Measurements from ENCODE around the gene ARHGAP30. TPM values are rescaled to one million over a fixed set of nuclear protein-coding genes. Genes with fewer than 3 reads are reported as not detected.
"Not testable (repeated sequence)": the region's sequence is repeated elsewhere in the genome, so short reads cannot be mapped to it uniquely, and the experiment has no call there.

ARHGAP30 gene
- 0.12 and 0.23 TPM in 2 replicates for total RNA-seq (2014; rRNA removed; shearing (Covaris generic))

DNA sequence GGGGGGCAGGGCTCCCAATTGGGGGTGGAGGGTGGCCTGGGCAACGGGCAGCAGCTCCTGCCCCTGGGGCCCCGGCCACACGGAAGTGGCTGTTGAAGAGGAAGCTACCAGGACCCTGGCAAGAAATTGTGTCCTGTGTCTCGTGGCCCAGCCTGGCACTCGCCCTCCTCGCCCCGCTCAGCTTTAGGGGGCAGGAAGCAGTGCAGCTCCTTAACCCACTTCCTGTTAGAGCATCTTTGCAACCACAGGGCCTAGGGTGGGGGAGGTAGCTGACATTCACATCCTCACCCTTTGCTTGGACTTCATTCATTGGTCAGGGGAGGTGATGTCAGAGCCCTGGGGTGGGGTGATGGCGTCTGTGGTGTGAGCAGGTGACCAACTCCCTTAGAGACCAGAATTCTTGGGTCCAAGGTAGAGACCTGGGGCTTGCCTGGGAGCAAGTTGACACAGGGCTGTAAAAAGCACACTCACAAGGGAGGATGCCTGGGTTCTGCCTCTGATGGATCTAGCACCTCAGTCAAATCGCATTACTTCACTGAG, at the start of gene ARHGAP30:
Gene ARHGAP30 (minus strand): TSS at position 161 of the 540 bp plus-strand sequence. CDS start 267 bp downstream, outside the sequence.
- no peak within 1 kb of the TSS for H3K27ac ChIP-seq
- no peaks in the 10 kb centered on the region for H3K27me3 ChIP-seq
- no peak within 1 kb of the TSS for H3K4me3 ChIP-seq
- no peaks in the 10 kb centered on the region for H3K36me3 ChIP-seq
- H3K4me1 ChIP-seq = peaks cover 4% of the 10 kb centered on the region; the same call in 1 of the 2 replicates
- peak; percentile 16 to 21 for DNase-seq
- H3K9me3 ChIP-seq (replicated peaks) = no peaks in the 10 kb centered on the region

- H3K27ac ChIP-seq = peak within 1 kb of the TSS; percentile 76
- H3K36me3 ChIP-seq = peaks cover 30% of the 10 kb centered on the region
- H3K4me3 ChIP-seq = peak within 1 kb of the TSS; percentile 96
- no peaks in the 10 kb centered on the region; the same call in 1 of the 2 replicates for H3K4me1 ChIP-seq
- H3K27me3 ChIP-seq = no peaks in the 10 kb centered on the region
- H3K9me3 ChIP-seq (replicated peaks) = no peaks in the 10 kb centered on the region
- DNase-seq = peak; percentile 79 to 82
Measured at GRCh38 chr1:161117759-161118581, 48.3 kb upstream of the ARHGAP30 start, which contains the start of the genes NIT1 and PFDN2. Gene NIT1, plus strand, starts transcription at chr1:161118105. Its CDS starts 72 bp downstream, at chr1:161118177. Gene PFDN2, minus strand, starts transcription at chr1:161118037. Its CDS starts 11 bp downstream, at chr1:161118026.

DNA sequence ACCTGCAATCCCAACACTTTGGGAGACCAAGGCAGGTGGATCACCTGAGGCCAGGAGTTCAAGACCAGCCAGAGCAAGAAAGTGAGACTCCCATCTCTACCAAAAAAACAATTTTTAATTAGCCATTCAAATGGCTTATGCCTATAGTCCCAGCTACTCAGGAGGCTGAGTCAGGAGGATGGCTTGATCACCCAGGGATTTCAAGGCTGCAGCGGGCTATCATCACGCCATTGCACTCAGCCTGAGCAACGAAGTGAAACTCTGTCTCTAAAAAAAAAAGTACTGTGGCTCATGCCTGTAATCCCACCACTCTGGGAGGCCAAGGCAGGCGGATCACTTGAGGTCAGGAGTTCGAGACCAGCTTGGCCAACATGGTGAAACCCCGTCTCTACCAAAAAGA, 46.3 kb upstream of the ARHGAP30 start:
- not testable (repeated sequence) for H3K4me1 ChIP-seq; H3K9me3 ChIP-seq (replicated peaks); H3K27ac ChIP-seq; H3K27me3 ChIP-seq; H3K4me3 ChIP-seq; DNase-seq
- peaks cover 19% of the 10 kb centered on the region for H3K36me3 ChIP-seq

DNA sequence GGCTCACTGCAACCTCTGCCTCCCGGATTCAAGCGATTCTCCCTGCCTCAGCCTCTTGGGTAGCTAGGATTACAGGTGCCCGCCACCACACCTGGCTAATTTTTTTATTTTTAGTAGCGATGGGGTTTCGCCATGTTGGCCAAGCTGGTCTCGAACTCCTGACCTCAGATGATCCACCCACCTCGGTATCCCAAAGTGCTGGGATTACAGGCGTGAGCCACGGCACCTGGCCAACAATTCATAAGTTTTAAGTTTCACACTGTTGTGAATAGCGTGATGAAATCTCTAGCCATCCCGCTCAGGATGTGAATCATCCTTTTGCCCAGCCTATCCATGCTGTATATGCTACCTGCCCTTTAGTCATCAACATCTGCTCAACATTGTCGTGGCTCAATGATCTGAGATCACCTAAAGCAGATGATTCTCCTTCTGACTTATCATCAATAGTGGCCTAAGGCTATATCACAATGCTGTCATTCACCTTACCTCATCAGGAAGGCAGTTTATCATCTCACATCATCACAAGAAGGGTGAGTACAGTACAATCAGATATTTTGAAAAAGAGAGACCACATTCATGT, 45.5 kb upstream of the ARHGAP30 start:
- Histone ChIP-seq H3K9me3 (replicated peaks) (no peaks in the 10 kb centered on the region), H3K36me3 (peaks cover 14% of the 10 kb centered on the region), H3K4me1 (no peaks in the 10 kb centered on the region; the same call in 1 of the 2 replicates), H3K27ac (no peak overlapping the region), H3K27me3 (no peaks in the 10 kb centered on the region), H3K4me3 (no peak overlapping the region)
- DNase-seq = no peak

GRCh38 chr1:161114556-161114955, 44.9 kb upstream of the ARHGAP30 start:
- H3K27me3 ChIP-seq = no peaks in the 10 kb centered on the region
- H3K4me3 ChIP-seq = no peak overlapping the region
- no peaks in the 10 kb centered on the region; the same call in 1 of the 2 replicates for H3K4me1 ChIP-seq
- H3K27ac ChIP-seq = no peak overlapping the region
- DNase-seq = no peak
- peaks cover 12% of the 10 kb centered on the region for H3K36me3 ChIP-seq
- H3K9me3 ChIP-seq (replicated peaks) = no peaks in the 10 kb centered on the region

DNA sequence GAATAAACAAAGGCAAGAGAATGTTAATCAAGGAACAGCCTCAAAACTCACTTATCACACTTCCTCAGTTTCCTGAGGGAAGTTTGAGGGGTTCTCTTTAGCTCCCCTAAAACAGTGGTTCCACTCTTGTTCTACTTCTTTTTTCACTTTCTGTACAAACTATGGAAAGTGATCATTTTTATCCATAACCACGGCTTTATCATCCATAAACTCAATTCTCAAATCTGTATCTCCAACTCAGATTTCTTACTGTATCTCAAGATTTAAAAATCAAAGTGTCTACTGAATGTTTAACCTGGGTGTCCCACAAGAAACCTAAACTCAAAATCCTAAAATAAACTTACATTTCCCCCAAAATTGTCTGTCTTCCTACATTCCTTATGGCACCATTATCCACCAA, 44.2 kb upstream of the ARHGAP30 start:
- Histone ChIP-seq H3K4me3 (no peak overlapping the region), H3K36me3 (peaks cover 17% of the 10 kb centered on the region), H3K27ac (no peak overlapping the region)

GRCh38 chr1:161111527-161111926, 41.8 kb upstream of the ARHGAP30 start:
- H3K36me3 ChIP-seq = peaks cover 16% of the 10 kb centered on the region
- H3K27me3 ChIP-seq = no peaks in the 10 kb centered on the region

More for the DNA sequence above, 44.2 kb upstream of the ARHGAP30 start:
- H3K9me3 ChIP-seq (replicated peaks) = no peaks in the 10 kb centered on the region
- H3K4me1 ChIP-seq = no peaks in the 10 kb centered on the region; the same call in 1 of the 2 replicates
- DNase-seq = no peak
- no peaks in the 10 kb centered on the region for H3K27me3 ChIP-seq

GRCh38 chr1:161111117-161111516, 41.4 kb upstream of the ARHGAP30 start:
- H3K27ac ChIP-seq = no peak overlapping the region
- no peak overlapping the region for H3K4me3 ChIP-seq
- H3K27me3 ChIP-seq = no peaks in the 10 kb centered on the region
- DNase-seq = no peak
- H3K4me1 ChIP-seq = no peaks in the 10 kb centered on the region
- H3K36me3 ChIP-seq = peaks cover 15% of the 10 kb centered on the region
- no peaks in the 10 kb centered on the region for H3K9me3 ChIP-seq (replicated peaks)

More at GRCh38 chr1:161111527-161111926, 41.8 kb upstream of the ARHGAP30 start:
- Histone ChIP-seq H3K9me3 (replicated peaks) (no peaks in the 10 kb centered on the region), H3K27ac (no peak overlapping the region), H3K4me1 (no peaks in the 10 kb centered on the region), H3K4me3 (no peak overlapping the region)
- DNase-seq = no peak

- peaks cover 12% of the 10 kb centered on the region for H3K36me3 ChIP-seq
- no peak for DNase-seq
- H3K27me3 ChIP-seq = no peaks in the 10 kb centered on the region
- H3K27ac ChIP-seq = no peak overlapping the region
- no peaks in the 10 kb centered on the region for H3K4me1 ChIP-seq
- no peaks in the 10 kb centered on the region for H3K9me3 ChIP-seq (replicated peaks)
- H3K4me3 ChIP-seq = no peak overlapping the region
Measured at GRCh38 chr1:161106431-161106830, 36.7 kb upstream of the ARHGAP30 start.

DNA sequence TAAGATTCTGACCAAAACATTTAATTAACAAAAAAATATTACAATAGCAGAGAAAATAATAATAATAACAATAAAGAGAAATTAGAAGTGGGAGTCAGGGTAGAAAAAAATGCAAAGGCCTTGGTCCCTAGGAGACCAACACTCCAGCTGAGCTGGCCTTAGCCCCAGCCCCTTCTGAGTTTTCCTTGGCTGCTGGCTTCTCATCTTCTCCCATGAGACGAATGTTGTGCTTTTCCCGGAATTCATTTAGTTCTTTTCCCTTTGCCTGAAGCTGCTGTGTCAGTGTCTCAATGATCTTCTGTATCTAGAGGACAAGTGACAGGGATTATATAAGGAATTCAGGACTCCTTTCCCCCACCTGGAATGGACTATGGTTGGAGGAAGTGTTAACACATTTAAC, 30.9 kb upstream of the ARHGAP30 start:
- DNase-seq = no peak
- Histone ChIP-seq H3K4me1 (no peaks in the 10 kb centered on the region), H3K27me3 (no peaks in the 10 kb centered on the region), H3K4me3 (no peak overlapping the region), H3K36me3 (peaks cover 21% of the 10 kb centered on the region), H3K27ac (no peak overlapping the region), H3K9me3 (replicated peaks) (no peaks in the 10 kb centered on the region)

GRCh38 chr1:161099090-161099802, 29.6 kb upstream of the ARHGAP30 start:
- DNase-seq = no peak
- H3K9me3 ChIP-seq (replicated peaks) = no peaks in the 10 kb centered on the region

GRCh38 chr1:161098210-161099068, 28.7 kb upstream of the ARHGAP30 start, which contains the start of gene KLHDC9:
Gene KLHDC9, plus strand, starts transcription at chr1:161098361. Its CDS starts 175 bp downstream, at chr1:161098536.
- Histone ChIP-seq H3K27me3 (no peaks in the 10 kb centered on the region), H3K4me3 (no peak within 1 kb of the TSS), H3K4me1 (no peaks in the 10 kb centered on the region), H3K36me3 (peaks cover 16% of the 10 kb centered on the region), H3K27ac (no peak within 1 kb of the TSS), H3K9me3 (replicated peaks) (no peaks in the 10 kb centered on the region)
- no peak for DNase-seq

More at GRCh38 chr1:161099090-161099802, 29.6 kb upstream of the ARHGAP30 start:
- Histone ChIP-seq H3K36me3 (peaks cover 21% of the 10 kb centered on the region), H3K4me3 (no peak overlapping the region), H3K27ac (no peak overlapping the region), H3K27me3 (no peaks in the 10 kb centered on the region), H3K4me1 (no peaks in the 10 kb centered on the region)

- Histone ChIP-seq H3K4me3 (no peak overlapping the region), H3K36me3 (peaks cover 15% of the 10 kb centered on the region), H3K27me3 (no peaks in the 10 kb centered on the region), H3K4me1 (no peaks in the 10 kb centered on the region), H3K9me3 (replicated peaks) (no peaks in the 10 kb centered on the region), H3K27ac (no peak overlapping the region)
- peak; percentile 26 to 34 for DNase-seq
Measured at GRCh38 chr1:161096530-161096929, 26.8 kb upstream of the ARHGAP30 start.

Measured in SJCRH30 (cell line).